ENCODE data around the gene ST6GAL1.

ST6GAL1 gene

GRCh38 chr3:186986406-186986805, 56.1 kb downstream of the ST6GAL1 start:
- ATAC-seq (ENCODE audit: low read depth) (no peak), DNase-seq (ENCODE audit: low spot score) (no peak)
- Histone ChIP-seq H3K4me3 (ENCODE audit: severe bottlenecking) (no peak overlapping the region), H3K4me1 (ENCODE audit: insufficient read depth, poor library complexity, severe bottlenecking) (peaks cover 7% of the 10 kb centered on the region), H3K27ac (ENCODE audit: poor library complexity, severe bottlenecking) (no peak overlapping the region), H3K9me3 (ENCODE audit: severe bottlenecking) (no peaks in the 10 kb centered on the region), H3K36me3 (ENCODE audit: low read depth) (no peaks in the 10 kb centered on the region), H3K27me3 (ENCODE audit: insufficient read depth, poor library complexity, severe bottlenecking) (no peaks in the 10 kb centered on the region)
- no peak for TF ChIP-seq CTCF (IDR thresholded peaks at IDR 0.05; ENCODE audit: poor library complexity, severe bottlenecking)

- no peaks in the 10 kb centered on the region for H3K36me3 ChIP-seq (ENCODE audit: low read depth)
- H3K27ac ChIP-seq (ENCODE audit: poor library complexity, severe bottlenecking) = no peak overlapping the region
- ATAC-seq (ENCODE audit: low read depth) = no peak
- no peak for TF ChIP-seq CTCF (IDR thresholded peaks at IDR 0.05; ENCODE audit: poor library complexity, severe bottlenecking)
- H3K27me3 ChIP-seq (ENCODE audit: insufficient read depth, poor library complexity, severe bottlenecking) = no peaks in the 10 kb centered on the region
- H3K4me3 ChIP-seq (ENCODE audit: severe bottlenecking) = no peak overlapping the region
- peaks cover 7% of the 10 kb centered on the region for H3K4me1 ChIP-seq (ENCODE audit: insufficient read depth, poor library complexity, severe bottlenecking)
- H3K9me3 ChIP-seq (ENCODE audit: severe bottlenecking) = no peaks in the 10 kb centered on the region
- DNase-seq (ENCODE audit: low spot score) = no peak
Observed at GRCh38 chr3:186986816-186987215, 56.5 kb downstream of the ST6GAL1 start.

- TF ChIP-seq CTCF (IDR thresholded peaks at IDR 0.05; ENCODE audit: poor library complexity, severe bottlenecking) = no peak
- Histone ChIP-seq H3K27ac (ENCODE audit: poor library complexity, severe bottlenecking) (no peak overlapping the region), H3K9me3 (ENCODE audit: severe bottlenecking) (no peaks in the 10 kb centered on the region), H3K27me3 (ENCODE audit: insufficient read depth, poor library complexity, severe bottlenecking) (no peaks in the 10 kb centered on the region), H3K4me1 (ENCODE audit: insufficient read depth, poor library complexity, severe bottlenecking) (peaks cover 7% of the 10 kb centered on the region), H3K4me3 (ENCODE audit: severe bottlenecking) (no peak overlapping the region), H3K36me3 (ENCODE audit: low read depth) (no peaks in the 10 kb centered on the region)
- no peak for ATAC-seq (ENCODE audit: low read depth)
- no peak for DNase-seq (ENCODE audit: low spot score)
Observed at GRCh38 chr3:186988806-186989205, 58.5 kb downstream of the ST6GAL1 start.

- no peak for DNase-seq (ENCODE audit: low spot score)
- Histone ChIP-seq H3K36me3 (ENCODE audit: low read depth) (no peaks in the 10 kb centered on the region), H3K9me3 (ENCODE audit: severe bottlenecking) (no peaks in the 10 kb centered on the region), H3K4me3 (ENCODE audit: severe bottlenecking) (no peak overlapping the region), H3K4me1 (ENCODE audit: insufficient read depth, poor library complexity, severe bottlenecking) (peaks cover 7% of the 10 kb centered on the region), H3K27ac (ENCODE audit: poor library complexity, severe bottlenecking) (no peak overlapping the region), H3K27me3 (ENCODE audit: insufficient read depth, poor library complexity, severe bottlenecking) (no peaks in the 10 kb centered on the region)
- no peak for ATAC-seq (ENCODE audit: low read depth)
- no peak for TF ChIP-seq CTCF (IDR thresholded peaks at IDR 0.05; ENCODE audit: poor library complexity, severe bottlenecking)
Observed at GRCh38 chr3:186989429-186989828, 59.1 kb downstream of the ST6GAL1 start.

GRCh38 chr3:186990277-186990676, 60.0 kb downstream of the ST6GAL1 start:
- TF ChIP-seq CTCF (IDR thresholded peaks at IDR 0.05; ENCODE audit: poor library complexity, severe bottlenecking) = no peak
- H3K4me1 ChIP-seq (ENCODE audit: insufficient read depth, poor library complexity, severe bottlenecking) = peaks cover 7% of the 10 kb centered on the region
- H3K9me3 ChIP-seq (ENCODE audit: severe bottlenecking) = no peaks in the 10 kb centered on the region

More at GRCh38 chr3:186990277-186990676, 60.0 kb downstream of the ST6GAL1 start:
- no peaks in the 10 kb centered on the region for H3K27me3 ChIP-seq (ENCODE audit: insufficient read depth, poor library complexity, severe bottlenecking)
- H3K36me3 ChIP-seq (ENCODE audit: low read depth) = no peaks in the 10 kb centered on the region
- no peak overlapping the region for H3K4me3 ChIP-seq (ENCODE audit: severe bottlenecking)
- ATAC-seq (ENCODE audit: low read depth) (no peak), DNase-seq (ENCODE audit: low spot score) (no peak)
- peak overlapping the region; percentile 51 for H3K27ac ChIP-seq (ENCODE audit: poor library complexity, severe bottlenecking)

Data from RWPE2 (cell line).